GM12801 (cell line): ENCODE data around the gene RNFT2.

Experiments
- TF ChIP-seq, protein P1 (sequence below): IDR thresholded peaks from one replicate; pipeline ENCODE4 v1.5.1; 2011; ENCODE audit warnings: control low read depth; ENCODE audit not compliant: insufficient read length; ENCODE audit errors: extremely low read depth

The RNFT2 gene

DNA sequence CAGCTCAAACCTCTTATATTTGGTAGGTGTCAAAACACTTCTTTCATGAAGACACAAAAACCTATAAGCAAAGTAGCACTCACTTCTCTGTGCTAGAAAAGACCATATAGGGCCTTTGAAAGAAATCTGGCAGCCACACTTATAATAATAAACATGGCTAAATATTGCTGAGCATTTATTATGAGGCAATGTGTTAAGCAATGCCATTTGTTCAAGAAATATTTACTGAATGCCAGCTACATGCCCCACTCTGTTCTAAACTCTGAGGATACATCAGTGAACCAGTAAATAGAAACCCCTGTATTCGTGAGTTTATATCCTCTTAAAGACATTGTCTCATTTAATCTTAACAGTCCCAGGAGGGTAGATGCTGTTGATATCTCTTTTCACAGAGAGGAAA lies 52.0 kb downstream of the RNFT2 start:
- TF ChIP-seq, protein P1, sequence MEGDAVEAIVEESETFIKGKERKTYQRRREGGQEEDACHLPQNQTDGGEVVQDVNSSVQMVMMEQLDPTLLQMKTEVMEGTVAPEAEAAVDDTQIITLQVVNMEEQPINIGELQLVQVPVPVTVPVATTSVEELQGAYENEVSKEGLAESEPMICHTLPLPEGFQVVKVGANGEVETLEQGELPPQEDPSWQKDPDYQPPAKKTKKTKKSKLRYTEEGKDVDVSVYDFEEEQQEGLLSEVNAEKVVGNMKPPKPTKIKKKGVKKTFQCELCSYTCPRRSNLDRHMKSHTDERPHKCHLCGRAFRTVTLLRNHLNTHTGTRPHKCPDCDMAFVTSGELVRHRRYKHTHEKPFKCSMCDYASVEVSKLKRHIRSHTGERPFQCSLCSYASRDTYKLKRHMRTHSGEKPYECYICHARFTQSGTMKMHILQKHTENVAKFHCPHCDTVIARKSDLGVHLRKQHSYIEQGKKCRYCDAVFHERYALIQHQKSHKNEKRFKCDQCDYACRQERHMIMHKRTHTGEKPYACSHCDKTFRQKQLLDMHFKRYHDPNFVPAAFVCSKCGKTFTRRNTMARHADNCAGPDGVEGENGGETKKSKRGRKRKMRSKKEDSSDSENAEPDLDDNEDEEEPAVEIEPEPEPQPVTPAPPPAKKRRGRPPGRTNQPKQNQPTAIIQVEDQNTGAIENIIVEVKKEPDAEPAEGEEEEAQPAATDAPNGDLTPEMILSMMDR: no peak

DNA sequence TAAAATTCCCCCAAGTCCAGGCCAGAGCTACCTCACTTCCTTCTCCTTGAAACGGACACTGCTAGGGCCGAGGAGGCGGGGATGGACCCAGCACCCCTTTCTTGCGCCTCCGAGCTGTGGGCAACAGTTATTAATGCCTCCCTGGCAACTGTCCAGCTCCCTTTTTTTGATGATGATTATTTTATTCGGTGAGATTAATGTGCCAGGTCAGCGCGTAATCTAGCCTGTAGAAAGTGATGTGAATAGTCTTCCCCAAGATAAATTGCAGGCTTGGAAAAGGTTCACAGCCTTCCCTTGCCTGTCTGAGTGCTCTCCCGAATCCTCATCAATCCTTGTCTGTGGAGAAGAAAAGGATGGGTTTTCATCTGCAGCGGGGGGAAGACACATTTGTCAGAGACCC lies 54.3 kb downstream of the RNFT2 start:
- TF ChIP-seq, protein P1: no peak

DNA sequence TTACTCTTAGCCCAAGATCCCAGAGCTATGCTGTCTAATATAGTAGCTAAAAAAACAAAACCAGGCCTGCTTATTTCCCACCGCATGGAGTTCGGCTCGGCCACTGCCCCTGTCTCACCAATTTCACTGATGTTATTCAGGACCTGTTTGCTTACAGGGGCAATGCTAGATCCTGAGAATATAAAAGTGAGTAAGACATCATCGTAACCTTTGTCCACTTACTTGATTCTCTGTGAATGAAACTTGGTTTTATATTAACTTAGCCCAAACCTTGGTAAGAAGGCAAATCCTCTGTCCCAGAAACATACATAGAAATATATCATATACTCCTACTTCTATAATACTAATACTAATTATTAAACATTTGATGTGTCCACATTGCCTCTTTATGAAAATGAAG lies 56.6 kb downstream of the RNFT2 start:
- TF ChIP-seq, protein P1: no peak

DNA sequence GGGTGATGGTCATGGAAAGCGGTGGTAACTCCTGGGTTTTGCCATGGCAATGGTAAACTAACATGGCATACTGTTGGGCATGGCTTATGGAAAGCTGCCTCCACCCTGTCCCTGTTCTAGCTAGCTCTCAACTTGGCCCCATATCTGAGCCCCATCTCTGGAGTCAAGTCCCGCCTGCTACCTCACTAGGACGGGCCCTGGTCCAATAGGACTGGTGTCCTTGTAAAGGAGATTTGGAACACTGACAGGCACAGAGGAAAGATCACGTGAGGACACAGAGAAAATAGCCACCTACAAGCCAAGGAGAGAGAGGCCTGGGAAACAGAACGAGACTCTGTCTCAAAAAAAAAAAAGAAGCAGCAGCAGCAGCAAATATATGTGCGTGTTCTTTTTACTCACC lies 59.8 kb downstream of the RNFT2 start:
- TF ChIP-seq, protein P1: no peak

DNA sequence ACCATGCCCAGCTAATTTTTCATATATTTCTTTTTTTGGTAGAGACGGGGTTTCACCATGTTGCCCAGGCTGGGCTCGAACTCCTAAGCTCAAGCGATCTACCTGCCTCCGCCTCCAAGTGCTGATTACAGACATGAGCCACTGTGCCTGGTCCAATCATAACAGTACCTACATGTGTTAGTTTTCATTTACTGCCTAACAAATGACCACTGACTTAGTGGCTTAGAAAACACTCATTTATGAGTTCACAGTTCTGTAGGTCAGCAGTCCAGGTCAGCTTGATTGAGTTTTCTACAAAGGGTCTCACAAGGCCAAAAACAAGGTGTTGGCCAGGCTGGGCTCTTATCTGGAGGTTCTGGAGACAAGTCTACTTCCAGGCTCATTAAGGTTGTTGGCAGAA lies 60.6 kb downstream of the RNFT2 start:
- TF ChIP-seq, protein P1: no peak

DNA sequence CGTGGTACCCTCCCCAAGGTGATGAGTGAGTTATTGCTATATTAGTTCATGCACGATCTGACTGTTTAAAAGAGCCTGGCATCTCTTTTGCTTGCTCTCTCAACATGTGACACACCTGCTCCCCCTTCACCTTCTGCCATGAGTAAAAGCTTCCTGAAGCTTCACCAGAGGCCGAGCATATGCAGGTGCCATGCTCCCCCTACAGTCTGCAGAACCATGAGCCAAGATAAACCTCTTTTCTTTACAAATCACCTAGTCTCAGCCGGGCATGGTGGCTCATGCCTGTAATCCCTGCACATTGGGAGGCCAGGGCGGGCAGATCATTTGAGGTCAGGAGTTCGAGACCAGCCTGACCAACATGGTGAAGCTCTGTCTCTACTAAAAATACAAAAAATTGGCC lies 61.8 kb downstream of the RNFT2 start:
- TF ChIP-seq, protein P1: no peak

DNA sequence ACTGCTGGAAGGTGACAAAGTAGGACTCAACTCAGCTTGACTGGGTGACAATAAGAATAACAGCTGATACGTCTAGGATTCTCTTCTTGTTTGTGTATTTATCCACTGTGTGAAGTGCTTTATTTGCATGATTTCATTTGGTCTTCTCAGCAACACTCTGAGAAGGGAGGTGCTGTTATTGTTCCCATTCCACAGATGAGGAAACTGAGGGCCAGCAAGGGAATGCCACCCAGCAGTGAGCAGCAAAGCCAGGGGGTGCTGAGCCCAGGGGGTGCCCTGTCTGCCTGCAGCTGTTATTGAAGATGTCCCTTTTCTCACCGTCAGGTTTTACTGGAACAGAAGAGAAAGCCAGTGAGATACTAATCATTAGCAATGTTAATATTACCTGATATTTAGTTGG lies 62.8 kb downstream of the RNFT2 start:
- TF ChIP-seq, protein P1: no peak

DNA sequence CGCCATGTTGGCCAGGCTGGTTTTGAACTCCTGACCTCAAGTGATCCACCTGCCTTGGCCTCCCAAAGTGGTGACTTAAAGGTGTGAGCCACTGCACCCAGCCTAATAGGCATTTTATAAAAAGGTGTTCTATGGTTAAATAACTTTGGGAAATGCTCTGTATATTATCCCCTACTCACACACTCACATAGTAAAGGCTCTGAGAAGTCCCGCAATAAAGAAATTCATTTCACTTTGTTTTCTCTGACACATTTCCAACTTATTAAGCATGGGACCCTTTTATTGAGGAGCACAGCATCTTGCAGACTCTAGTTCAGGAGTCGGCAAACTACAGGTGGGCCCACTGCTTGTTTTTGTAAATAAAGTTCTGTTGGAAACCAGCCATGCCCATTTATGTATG lies 63.9 kb downstream of the RNFT2 start:
- TF ChIP-seq, protein P1: no peak
